TTC549 (cell line): ENCODE results near the gene CAMTA1.
"Not testable (repeated sequence)": the region's sequence is repeated elsewhere in the genome, so short reads cannot be mapped to it uniquely, and the experiment has no call there.

Experiments used
- FAIRE-seq: peaks from 2 replicates; lab custom pipeline; 2012; peaks lifted over from hg19 to GRCh38; lab: Jason Lieb, UNC

Gene CAMTA1

DNA sequence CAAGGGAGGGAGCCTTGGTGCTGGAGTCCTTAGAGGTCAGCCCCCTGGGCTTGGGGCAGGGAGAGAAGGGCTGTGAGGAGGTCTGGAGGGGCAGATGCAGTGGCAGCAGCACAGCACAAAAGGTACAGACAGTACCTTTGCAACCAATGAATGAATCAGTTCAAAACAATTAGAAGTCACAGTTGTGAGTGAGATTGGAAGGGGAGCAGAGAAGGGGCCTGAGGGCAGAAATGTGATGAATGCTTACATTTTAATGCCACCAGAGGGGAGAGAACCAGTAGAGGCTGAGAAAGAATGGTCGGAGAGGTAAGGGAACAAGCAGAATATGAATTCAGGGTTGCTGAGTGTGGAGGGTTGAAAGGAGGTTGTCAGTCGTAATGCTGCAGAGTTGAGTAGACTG lies 24.2 kb downstream of the CAMTA1 start:
- FAIRE-seq = no peak

DNA sequence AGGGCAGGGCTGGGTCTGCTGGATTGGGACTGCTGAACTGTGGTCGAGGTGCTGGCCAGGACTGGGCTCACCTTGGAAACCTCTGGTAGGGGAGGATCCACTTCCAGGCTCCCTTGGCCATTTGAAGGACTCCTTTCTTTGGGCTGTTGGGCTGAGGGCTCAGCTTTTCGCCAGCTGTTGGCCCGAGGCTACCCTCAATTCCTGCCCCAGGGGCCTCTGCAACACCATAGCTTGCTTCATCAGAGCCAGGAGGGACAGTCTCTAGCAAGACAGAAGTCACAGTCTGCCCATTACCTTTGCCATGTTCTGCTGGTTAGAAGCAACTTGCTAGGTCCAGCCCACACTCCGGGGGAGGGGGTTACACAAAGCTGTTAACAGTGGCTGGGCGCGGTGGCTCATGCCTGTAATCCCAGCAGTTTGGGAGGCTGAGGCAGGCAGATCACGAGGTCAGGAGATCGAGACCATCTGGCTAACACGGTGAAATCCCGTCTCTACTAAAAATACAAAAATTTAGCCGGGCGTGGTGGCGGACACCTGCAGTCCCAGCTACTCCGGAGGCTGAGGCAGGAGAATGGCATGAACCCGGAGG lies 25.0 kb downstream of the CAMTA1 start:
- not testable (repeated sequence) for FAIRE-seq

DNA sequence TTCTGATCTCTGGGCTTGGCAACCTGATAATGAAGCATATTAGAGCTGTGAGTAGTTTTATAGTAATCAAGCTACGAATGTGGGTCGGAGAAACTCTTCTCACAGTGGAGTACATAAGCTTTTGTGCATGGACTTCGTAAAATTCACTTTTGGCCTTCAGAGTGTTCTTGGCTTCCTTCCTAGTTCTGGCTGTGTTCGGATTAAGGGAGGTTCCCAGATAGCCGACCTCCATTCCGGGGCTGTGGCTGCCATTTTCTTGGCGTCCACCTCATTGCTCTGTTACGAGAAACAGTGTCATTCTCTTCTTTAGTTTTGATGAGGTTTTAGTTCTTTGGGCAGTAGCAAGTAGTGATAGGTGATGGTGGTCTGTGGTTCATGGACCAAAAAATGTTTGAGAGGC lies 26.3 kb downstream of the CAMTA1 start:
- no peak for FAIRE-seq

DNA sequence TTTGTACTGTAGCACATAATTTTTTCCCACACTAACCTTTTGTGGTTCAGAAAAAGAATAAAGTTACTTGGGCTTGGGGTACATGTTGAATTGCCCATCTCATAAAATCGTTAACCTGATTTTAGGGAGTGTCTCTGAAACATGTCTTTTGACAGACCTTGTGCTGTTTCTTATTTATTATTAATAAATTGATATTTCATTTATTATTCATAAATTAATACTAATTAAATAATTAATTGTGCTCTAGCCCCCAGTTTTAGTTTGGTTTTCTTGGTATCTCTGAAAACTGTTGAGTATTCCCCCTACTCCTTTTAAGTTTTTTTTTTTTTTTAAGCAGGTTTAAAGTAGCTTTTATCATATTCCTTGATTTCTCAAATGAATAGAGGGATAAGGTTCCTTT lies 27.9 kb downstream of the CAMTA1 start:
- no peak for FAIRE-seq

DNA sequence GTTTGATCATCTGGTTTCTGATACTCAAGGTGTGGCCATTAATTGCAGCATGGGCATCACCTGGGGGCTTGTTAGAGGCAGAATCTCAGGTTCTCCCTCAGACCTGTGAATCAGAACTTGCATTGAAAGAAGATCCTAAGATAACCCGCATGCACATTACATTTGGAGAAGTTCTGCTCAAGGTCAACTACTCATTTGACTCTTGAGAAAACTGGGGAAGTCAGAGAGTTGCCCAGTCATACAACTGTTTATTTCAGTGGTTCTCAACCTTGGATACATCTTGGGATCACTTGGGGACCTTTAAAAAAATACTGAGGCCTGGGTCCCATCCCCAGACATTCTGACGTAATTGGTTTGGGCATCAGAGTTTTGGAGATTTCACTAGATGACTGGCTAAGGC lies 30.5 kb downstream of the CAMTA1 start:
- no peak for FAIRE-seq

DNA sequence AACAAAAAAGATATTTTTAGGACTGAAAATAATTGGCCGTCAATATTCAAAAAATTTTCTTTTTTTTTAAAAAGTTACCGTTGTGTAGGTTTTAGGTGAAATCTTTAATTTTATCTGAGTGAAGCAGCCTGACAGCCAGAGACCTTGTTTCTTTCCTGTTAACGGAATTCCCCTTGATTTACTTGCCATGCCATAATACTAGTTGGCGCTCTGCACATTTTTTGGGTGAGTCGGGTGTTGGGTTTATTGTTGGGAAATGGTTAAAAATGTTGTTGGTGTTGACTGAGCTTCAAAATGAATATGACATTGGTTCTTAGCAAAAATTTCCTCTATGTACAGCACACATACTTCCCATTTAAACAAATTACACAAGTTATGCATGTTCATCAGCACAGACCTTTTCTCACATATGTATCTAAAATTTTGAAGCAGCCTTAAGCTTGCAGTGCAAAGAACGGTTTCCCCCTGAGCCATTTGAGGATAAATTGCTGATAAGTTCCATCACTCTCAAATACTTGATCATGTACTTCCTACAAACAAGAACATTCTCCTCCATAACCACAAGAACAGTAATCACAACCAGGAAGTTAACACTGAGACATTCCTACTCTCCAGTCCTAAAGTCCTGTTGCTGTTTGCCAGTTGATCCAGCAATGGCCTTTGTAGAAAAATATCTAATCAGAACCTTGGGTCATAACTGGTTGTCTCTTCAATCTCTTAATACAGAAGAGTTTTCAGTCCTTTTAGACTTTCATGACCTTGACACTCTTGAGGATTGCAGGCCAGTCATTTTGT lies 34.2 kb downstream of the CAMTA1 start:
- FAIRE-seq = no peak

DNA sequence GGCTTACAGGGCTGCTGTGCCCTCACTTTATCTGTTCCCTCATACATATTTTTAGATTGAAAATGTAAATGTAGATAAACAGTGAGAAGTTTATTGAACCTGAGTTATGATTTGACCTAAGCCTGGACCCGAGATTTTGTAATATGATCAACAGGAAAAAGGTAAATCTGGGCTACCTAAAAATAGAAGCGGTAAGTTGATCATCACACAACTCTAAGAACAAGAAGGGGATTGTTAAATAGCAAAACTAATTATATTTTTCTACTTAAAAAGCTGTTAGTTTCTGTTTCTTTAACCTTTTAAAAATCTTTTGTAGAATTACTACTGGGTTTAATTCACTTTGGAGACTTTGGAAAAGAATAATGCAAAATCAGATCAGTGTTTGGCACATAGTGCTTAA lies 35.6 kb downstream of the CAMTA1 start:
- FAIRE-seq = no peak

DNA sequence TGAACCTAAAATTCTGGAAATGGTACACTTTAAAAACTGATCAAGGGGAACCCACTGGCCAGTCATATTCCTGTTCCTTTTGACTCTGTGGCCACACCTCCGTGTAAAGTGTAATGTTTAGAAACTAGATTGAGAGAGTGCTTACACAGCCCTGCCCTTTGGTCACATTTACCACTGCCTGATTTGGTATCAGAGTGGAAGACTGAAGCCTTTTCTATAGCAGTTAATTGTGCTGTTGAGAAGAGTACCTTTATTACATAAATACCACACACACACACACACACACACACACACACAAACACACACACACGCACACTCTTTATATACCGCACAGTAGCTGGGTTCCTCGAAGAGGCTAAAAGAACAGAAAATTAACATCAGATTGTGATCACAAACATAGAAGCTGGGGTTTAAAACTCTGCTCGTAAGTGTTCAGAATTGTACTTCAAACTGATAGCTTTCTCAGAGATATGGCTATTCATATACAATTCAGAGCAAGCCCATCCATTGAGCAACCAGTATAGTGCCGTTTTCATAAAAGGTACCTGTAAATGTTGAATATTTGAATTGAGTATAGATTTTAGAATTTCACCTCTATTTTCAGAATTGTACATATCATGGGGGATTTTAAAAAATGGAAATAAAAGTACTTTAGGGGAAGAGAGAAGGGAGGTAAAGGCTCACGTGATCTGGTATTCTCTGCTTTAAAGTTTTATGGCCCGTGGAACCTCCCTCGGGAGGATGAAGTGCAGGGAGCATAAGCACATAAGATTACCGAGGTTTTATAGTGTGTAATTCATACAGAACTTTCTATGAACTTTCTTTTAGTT lies 37.5 kb downstream of the CAMTA1 start:
- FAIRE-seq = no peak

DNA sequence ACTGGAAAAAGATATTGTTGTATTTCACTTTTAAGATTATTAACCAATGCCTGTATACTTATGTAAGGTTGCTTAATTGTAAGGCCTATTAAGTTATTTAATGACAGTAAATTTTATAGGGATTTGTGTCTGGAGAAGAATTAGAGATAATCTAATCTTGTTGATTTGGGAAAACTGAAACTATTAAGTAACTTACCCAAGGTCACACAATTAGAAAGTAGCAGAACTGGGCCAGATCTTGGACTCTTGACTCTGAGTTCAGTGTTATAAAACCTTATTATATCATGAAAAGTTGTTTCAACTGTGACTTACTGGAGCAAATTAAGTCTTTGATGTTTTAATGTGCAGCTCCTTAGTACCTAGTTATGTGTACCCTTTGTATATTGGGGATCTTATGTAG lies 38.5 kb downstream of the CAMTA1 start:
- FAIRE-seq = no peak

DNA sequence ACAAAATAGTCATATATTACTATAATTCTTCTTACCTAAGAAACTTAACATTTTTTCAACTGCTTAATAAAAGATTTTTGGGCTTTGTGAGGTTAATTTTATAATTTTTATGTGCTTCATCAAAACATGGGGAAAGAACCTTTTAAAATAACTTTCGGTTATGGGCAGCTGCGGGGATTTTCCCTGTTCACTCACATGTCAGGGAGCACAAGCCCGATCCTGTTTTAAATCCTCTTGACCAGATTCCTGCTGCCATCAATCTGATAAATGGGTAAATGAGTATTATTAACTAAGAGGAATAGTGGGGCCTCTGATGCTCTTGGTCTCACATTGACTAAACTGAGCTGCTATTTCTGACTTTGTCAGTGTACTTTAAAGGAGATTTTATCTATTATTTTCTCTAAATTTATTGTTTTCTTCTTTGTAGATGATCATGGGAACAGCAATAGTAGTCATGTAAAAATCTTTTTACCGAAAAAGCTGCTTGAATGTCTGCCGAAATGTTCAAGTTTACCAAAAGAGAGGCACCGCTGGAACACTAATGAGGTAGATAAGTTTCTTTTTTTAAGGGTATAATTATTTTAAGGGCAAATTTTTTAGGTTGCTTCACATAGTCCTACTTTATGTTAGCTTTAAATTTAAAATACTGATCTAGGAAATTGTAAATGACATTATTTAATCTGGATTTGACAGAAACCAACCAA lies 39.6 kb downstream of the CAMTA1 start:
- FAIRE-seq = no peak

DNA sequence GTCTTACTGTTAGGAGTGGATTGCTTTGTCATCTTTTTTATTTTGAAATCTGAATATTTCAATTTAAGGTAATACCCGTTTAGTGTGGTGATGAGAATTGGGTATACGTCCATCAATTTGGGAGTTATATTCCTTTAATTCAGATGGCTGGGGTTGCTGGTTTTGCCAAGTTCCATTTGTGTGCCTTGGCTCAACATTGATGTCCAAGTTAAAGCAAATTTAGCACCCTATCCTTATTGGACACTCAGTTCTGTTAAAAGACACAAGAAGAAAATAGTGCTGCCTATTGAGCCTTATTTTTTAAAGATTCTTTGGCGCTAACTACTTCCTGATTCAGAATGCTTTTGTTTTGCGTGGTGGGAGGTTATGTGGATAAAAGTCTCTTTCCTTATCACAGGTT lies 40.6 kb downstream of the CAMTA1 start:
- FAIRE-seq = no peak

DNA sequence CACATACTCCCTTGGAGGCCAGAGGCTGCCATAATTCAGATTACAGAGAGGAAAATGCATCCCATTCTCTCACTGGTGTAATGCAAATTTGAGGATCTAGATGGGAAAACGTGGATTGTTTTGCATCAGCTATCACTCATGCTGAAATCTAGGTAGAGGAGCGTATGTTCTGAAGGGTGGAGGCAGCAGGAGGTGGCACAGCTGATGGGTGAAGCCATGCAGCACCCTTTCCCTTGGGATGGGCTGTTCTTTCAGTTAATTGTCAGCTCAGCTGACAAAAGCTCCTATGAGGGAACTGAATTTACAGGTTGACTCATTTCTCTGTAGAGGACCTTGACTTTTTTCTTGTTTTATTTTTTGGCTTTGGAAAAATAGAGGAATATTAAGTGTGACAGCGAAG lies 41.8 kb downstream of the CAMTA1 start:
- no peak for FAIRE-seq

DNA sequence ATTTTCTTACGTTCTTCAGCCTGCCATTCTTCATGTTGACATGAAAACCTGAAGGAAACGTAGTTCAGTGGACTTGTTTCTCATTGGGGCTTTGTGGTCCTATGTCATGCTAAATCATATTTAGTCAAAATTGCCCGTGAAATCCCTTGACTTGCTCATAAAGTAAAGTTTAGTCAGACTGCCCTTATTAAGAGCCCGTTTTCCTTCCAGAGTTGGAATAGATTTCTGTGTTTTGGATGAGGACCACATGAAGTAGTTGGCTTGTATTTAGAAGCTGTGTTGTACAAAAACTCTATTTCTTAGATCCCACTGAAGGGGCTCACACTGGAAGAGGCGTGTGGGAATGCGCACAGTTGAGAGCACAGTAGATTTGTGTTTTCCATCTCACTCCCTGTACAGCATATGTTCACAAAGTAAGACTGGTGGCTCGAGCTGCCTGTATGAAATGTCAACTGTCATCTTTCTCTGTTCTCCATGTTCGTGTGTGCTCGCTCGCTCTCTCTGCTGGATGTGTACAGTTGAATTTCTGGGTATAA lies 42.4 kb downstream of the CAMTA1 start:
- no peak for FAIRE-seq

DNA sequence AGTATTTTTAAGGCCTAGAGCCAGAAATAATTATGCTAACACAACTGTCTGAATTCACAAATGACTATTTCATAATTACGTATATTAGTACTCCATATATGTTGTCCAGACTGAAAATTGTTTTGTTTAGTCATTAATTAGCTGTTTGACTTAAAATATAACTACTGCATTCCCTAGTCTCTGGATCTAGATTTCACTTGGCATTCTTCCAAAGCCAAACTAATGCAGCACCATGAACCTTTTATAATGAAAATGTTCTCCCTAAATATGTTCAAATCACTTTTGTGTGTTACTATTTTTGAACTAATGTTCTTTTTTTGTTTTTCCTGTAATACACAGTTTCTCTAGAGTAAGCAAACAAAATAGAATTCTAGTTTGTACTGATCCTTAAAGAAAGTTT lies 46.1 kb downstream of the CAMTA1 start:
- FAIRE-seq = no peak

DNA sequence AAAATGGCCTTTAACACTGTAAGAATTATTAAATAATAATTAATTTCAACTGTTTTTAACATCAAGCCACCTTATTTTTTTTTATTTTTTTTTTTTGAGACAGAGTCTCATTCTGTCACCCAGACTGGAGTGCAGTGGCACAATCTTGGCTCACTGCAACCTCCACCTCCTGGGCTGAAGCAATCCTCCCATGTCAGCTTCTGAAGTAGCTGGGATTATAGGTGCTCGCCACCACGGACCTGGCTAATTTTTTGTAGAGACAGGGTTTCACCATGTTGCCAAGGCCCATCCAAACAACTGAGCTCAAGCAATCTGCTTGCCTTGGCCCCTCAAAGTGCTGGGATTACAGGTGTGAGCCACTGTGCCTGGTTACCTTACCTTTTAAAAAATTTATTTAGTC lies 46.8 kb downstream of the CAMTA1 start:
- FAIRE-seq = not testable (repeated sequence)

DNA sequence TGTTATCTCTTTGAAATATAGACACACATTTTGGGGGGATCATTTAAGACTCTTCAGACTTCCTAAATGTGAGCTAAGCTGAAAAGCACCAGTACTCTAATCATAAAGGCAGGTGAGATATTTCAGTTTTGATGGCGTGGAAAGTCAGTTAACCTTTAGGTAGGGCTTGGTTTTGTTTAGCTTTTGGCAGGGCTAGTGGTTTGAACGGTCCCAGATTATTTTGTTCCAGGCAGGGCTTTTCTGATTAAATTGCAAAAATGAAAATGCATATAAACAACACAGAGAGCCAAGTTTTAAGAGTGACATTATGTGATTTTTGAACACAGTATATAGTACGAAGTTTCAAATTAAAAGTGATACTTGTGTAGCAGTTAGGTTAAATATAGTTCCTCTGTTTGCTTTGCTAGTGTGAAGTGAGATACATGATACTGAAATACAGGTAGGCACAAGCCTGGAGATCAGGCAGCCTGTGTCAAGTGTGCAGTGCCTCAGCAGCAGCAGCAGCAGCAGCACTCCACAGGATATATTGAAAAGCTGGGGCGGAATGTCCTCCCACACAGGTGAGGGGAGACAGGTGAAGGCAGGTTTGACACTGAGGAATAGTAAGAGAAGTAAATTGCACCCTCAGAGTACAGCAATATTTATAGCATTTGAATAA lies 47.4 kb downstream of the CAMTA1 start:
- FAIRE-seq = no peak

DNA sequence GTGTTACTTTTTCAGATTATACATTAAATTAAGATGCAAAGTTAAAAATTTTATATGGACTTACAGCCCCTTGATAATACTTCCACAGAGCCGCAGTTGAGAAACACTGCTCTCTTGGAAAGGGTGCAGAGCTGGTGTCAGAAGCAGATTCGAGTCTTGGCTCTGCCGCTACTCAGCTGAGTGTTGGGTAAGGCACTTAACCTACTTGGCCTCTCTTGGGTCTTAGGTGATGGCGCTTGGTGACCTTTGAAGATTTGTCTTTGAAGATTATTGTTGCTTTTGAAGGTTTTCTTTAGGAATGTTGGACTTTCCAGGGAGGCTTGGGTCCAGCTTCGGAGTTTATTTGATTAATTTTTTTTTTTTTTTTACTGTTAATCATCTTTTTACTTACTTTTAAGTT lies 48.5 kb downstream of the CAMTA1 start:
- no peak for FAIRE-seq

DNA sequence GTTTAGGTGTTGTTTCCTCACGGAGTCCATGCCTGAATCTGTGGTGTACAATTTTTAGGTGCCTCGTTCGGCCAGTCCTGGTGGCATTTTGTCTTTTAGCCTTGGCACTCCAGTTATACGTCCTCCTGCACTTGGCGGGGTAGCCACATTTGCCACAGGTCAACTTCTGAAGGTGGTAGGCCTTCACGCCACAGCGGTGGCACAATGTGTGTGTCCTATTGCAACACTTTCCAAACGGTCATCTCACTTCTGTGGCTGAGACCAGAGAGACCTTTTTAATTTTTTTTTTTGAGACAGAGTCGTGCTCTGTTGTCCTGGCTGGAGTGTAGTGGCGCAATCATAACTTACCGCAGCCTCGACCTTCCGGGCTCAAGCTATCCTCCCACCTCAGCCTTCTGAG lies 49.1 kb downstream of the CAMTA1 start:
- no peak for FAIRE-seq

DNA sequence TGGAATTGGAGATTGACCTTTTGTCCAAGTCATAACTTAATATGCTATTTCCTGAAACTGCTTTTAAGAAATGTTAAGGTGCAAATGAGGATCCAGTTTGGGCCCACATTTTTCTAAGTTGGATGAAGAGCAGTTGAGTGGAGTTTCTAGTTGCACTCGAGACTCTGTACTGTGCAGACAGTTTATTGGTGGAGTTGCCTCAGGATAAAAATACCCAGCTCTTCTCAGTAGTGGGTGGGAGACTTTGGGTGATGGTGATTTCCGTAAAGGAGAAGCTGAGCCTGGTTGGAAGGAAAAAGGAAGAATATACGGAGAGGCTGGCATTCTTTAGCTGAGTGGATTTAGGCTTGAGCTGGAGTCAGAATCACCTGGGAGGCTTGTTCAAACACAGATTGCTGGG lies 49.9 kb downstream of the CAMTA1 start:
- no peak for FAIRE-seq

DNA sequence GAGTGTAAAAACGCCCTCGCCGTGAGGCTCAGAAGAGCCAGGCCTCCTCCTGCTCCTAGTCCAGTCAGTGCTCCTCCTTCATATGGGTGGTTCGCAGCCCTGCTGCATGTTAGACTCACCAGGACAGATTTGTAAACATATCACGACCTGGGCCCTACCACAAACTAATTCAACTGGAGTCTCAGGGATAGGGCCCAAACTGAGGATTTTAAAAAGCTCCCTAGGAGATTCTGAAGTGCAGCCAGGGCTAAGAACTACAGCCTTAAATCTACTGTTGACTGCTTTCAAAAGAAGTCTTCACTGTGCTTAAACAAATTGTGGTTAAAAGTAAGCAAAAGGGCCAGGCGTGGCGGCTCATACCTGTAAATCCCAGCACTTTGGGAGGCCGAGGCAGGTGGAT lies 57.0 kb downstream of the CAMTA1 start:
- no peak for FAIRE-seq

DNA sequence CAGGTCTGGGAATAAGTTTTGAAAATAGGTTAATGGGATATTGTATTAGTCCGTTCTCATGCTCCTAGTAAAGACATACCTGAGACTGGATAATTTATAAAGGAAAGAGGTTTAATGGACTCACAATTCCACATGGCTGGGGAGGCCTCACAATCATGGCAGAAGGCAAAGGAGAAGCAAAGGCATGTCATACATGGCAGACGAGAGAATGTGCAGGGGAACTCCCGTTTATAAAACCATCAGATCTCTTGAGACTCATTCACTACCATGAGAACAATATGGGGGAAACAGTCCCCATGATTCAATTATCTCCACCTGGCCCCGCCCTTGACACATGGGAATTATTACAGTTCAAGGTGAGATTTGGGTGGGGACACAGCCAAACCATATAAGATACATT lies 60.5 kb downstream of the CAMTA1 start:
- not testable (repeated sequence) for FAIRE-seq

DNA sequence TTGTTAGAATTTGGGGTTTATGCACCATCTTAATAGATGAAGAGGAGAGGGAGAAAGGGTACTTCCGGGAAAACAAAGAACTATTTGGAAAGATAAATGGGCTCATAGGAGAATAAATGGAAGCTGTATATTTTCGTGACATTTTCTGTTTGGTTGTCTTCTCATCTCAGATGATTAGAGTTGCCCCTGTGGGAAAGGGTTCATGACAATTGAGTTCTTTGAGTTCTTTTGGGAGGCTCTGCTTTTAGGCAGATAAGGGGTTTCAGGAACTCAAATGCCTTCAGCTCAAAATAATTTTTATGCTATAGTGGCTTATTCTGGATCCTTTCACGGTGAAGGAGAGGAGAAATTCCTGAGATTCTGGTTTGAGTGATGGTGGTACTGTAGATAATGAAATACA lies 63.6 kb downstream of the CAMTA1 start:
- no peak for FAIRE-seq
